HG03520 (cell line): ENCODE measurements around the gene SKAP2.

Source experiments
- ATAC-seq: cut with Tn5 transposase; IDR thresholded peaks from one replicate; pipeline ENCODE4 v1.9.1; 2021; ENCODE audit warnings: mild to moderate bottlenecking, moderate library complexity; ENCODE audit not compliant: unreplicated experiment

The SKAP2 gene, protein sequence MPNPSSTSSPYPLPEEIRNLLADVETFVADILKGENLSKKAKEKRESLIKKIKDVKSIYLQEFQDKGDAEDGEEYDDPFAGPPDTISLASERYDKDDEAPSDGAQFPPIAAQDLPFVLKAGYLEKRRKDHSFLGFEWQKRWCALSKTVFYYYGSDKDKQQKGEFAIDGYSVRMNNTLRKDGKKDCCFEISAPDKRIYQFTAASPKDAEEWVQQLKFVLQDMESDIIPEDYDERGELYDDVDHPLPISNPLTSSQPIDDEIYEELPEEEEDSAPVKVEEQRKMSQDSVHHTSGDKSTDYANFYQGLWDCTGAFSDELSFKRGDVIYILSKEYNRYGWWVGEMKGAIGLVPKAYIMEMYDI

DNA sequence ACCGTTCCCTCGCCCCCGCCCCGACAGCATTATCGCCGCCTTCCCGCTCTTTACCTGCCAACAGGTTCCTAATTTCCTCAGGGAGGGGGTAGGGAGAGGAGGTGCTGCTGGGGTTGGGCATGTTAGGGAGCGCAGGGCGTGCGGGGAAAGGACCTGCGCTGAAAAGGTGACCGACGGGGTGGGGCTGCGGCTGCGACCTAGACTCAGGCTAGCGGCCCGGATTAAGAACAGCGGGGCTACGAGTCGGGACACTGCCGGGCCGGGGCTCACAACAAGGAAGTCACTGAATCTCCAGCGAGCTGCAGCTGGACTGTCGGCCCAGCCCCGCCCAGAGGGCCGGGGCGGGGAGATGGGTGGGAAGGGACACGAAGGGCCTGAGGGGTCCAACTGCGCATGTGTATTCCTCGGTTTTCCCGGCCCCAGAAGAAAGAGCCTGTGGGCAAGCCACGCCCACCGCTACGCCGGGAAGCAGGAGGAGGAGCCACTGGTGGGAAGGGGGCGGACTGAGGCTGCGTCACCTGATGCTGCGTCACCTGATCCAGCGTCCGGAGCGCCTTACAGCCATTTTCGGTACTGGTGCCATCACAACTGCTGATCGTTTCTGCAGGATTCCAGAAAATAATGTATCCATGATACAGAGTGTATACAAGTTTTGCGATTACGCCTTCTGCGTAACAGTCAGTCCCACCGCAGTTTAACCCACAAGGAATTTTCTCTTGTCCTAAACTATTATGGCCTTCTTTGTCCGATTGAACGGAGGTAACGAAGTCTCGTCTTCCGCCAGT, at the start of gene SKAP2:
Gene SKAP2 (minus strand): TSS at position 282 of the 785 bp plus-strand sequence. CDS start 161 bp downstream, at position 121.
- ATAC-seq = peak; percentile 91

- no peak for ATAC-seq
These were observed 48.6 kb upstream of the SKAP2 start for GRCh38 chr7:26912933-26913536.

- no peak for ATAC-seq
These were observed 47.9 kb upstream of the SKAP2 start for GRCh38 chr7:26912338-26912737.

DNA sequence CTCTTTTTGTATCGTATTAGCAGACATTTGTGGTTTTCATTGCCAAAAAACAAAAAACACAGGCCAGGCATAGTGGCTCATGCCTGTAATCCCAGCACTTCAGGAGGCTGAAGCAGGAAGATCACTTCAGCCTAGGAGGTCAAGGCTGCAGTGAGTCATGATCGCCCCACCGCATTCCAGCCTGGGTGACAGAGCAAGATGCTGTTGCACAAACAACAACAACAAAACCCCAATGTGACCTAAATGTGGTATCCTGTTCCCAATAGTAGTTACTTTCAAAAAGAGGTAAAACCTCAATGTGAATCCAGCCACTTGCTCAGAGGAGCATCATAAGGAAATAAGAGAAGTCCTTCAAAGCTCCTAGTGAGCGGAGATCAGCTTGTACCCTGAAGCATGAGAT, 45.8 kb upstream of the SKAP2 start:
- no peak for ATAC-seq

DNA sequence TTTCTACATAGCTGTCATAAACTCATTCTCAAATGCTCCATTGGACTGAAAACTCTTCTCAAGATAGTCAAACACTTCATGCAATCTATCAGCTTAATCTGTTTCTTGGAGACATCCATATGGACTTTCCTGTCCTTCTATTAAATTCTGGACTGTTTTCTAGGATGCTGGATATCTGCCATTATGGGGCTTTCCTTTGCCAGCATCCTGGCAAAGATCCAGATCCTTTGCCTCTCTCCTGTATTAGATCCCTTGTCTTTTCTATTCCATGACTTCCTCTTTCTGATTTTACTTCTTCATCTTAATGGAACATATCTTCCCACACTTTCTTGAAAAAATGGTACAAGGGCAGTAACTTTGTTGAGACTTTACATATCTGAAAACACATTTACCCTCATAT, 35.9 kb upstream of the SKAP2 start:
- ATAC-seq = no peak

GRCh38 chr7:26899519-26899918, 35.1 kb upstream of the SKAP2 start:
- ATAC-seq = no peak

DNA sequence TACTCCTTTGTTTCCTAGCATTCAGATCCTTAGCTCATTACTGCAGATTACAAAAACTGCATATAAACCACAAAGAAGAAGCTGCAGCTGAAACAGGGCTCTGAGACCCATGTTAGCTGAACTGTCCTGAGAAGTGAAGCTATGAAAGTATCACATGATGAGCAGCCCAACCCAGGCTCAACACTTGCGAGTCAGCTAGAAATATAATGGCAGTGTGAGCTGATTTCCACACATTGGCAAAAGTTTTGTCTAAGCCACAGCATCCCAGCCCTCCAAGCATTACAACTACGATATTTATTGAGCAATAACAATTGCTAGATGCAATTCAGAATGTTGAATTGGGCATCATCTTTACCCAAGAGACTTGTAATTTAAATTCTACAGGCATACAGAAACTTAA, 34.5 kb upstream of the SKAP2 start:
- ATAC-seq = no peak

DNA sequence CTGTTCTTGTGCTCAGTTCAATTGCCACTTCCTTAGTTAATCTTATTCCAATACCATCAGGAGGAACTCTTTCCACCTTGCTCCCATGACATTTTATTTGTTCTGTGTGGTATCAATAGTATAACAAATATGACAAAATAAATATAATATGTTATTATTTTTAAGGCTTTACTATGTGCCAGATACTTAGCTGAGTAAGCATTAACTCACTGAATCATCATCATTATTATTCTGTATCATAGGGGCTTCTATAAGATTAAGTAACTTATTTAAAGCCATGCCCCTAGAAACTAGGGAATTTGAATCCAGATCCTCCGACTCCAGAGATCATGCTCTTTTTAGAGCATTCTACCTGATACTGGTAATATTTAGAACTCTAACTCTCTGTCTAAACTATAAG, 33.5 kb upstream of the SKAP2 start:
- ATAC-seq = no peak

- ATAC-seq = peak; percentile 57
These were observed 27.3 kb upstream of the SKAP2 start for GRCh38 chr7:26891400-26892350.

- ATAC-seq = no peak
These were observed 16.5 kb upstream of the SKAP2 start for GRCh38 chr7:26880852-26881251.

DNA sequence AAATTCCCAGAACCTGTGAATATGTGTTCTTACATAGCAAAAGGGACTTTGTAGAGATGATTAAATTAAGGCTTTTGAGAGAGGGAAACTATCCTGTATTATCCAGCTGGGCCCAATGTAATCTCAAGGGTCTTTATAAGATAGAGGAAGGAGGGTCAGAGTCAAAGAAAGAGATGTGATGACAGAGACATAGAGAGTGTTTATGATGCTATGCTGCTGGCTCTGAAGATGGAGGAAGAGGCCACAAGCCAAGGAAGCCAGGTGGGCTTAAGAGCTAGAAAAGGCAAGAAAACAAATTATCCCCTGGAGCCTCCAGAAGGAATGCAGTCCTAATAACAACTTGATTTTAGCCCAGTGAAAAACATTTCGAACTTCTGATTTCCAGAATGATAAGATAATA, 15.3 kb upstream of the SKAP2 start:
- ATAC-seq = no peak

- no peak for ATAC-seq
These were observed 4.6 kb upstream of the SKAP2 start for GRCh38 chr7:26868841-26869495.

DNA sequence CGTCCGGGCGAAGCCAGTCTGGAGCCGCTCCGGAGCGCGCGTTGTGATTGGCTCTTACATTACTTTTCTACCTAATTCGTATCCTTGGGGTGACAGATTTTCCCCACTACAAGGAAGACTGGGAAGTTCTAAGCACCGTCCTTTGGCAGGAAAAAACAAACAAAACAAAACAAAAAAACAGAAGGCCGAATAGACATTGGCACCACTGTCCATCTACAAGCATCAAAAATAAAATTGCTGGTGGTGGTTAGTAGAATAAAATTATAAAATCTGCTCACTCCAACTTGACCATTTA, 651 bp upstream of the SKAP2 start:
- peak; percentile 34 for ATAC-seq

DNA sequence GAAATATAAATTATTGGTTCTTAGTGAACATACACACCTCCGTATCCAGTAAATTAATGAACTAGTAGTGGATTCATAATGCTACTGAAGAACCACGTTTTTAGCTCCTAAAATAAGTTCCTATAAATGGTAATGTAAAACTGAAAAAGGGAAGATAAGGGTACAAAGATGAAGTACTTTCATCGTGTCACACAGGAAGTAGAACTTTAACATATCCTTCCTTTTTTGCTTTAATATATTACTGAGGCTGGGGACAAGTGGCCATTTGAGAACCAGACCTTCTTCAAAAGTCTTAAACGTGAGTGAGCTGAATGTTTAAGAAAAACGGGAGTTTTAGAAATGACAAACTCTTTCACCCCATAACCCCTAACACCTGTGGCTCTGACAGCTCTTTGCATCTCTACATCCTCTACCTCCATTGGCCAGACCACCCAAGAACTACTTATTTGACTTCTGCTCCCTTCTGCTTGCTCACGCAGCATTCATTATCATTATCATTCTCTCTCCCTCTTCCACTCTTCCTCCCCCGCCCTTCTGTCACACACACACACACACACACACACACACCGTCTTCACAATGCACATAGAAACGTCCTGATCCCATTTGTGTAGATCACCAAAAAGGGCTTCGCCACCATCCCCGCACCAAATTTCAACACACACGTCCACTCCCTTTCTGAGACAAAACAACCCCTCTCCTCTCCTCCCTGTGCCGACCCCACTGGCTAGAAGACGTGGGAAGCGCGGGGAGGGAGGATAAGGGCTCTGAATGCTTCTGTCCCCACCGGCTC, 677 bp downstream of the SKAP2 start:
- peak; percentile 30 for ATAC-seq

DNA sequence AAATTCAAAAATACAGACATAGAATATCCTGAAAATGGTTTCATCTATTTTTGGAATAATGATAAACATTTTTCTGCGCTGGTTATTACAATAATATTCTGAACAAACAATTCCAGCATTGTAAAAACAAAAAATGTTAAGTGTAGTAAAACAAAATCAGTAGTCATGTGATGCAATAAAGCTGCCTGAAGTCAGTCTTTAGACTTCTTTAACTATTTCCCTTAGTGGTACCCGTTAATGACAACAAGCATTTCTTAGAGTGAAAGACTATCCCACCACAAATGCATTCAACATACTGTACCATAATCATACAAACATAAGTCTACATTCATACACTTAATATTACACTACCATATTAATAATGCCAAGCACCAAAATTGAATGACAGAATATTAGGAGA, 1.6 kb downstream of the SKAP2 start:
- ATAC-seq = no peak

DNA sequence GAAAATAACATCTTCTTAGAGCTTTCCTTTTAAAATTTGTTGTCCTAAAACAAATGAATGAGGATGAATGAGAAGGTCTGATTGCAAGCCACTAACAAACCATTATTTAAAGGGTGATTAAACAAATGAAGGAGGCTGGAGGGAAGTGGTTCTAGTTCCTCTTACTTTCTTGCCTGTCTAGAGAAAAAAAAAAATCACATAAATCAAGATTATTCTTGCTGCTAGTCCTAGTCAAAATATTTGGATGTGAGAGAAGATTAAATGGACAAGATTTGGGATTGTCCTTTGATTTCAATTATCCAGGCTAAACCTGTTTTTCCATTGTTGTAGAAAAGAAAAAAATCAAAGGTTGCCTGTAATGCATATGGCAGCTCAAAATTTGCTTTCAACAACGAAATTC, 3.3 kb downstream of the SKAP2 start:
- ATAC-seq = no peak

- ATAC-seq = no peak
These were observed 4.0 kb downstream of the SKAP2 start for GRCh38 chr7:26860361-26860760.

DNA sequence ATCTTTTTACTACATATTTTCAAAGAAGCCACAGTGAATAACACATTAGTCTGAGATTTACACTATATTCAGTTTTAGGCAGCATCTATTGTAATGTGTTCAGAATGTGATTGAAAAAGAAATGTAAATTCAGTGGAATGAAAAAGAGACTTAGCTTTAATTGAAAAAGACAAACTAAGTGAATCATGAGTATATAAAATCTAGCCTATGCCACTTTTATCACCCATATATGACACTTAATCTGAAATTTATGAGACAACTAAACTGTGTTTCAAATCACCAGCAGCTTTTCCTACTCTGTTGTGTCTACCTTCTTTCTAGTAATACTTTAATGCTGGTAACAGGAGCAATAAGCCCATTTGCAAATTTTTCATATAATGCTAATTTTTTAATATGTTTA, 4.7 kb downstream of the SKAP2 start:
- no peak for ATAC-seq

DNA sequence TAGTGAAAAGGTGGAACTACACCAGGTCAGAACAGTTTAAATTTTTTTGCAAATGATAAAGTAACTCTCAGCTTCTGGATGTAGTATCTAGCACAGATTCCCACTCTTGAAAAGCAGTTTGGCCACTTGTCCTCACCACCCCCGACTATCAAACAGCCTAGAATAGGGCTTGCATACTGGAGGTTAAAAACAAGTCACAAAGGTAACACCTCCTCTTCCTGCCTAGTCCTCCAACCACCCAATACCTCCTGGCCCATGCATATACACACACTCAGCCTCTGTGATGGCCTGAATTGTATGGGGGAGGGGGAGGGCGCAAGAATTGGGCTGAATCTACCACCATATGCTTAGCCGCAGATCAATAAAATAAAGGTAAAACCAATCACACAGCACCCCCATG, 5.7 kb downstream of the SKAP2 start:
- ATAC-seq = no peak

DNA sequence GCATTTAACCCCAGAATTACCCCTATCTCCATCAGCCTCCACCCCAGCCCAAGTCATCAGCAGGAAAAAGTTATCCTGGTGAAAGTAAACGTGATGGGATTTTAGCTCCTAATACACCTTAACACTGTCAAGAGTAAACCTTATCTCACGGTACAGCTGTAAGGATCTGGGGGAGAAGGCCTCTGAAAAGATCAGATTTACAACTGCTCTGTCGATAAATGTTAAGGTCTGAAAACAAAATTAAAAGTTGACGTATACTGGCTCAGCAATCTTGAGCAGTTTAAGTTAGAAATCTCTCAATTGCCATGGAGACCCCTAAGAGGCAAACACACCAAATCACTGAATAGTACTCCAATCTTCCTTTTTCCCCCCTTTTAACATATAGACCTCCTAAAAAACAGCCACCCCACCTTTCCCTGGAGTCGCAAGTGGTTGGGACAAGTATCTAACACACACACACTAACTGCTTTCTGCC, 6.1 kb downstream of the SKAP2 start:
- no peak for ATAC-seq
